ENCODE data around the gene G6PC3. TPM values are rescaled to one million over a fixed set of nuclear protein-coding genes. Genes with fewer than 3 reads are reported as not detected.

The G6PC3 gene
- total and polyA plus RNA-seq, 9 donors, result 14.4 to 56.7 (median 37.1) TPM

DNA sequence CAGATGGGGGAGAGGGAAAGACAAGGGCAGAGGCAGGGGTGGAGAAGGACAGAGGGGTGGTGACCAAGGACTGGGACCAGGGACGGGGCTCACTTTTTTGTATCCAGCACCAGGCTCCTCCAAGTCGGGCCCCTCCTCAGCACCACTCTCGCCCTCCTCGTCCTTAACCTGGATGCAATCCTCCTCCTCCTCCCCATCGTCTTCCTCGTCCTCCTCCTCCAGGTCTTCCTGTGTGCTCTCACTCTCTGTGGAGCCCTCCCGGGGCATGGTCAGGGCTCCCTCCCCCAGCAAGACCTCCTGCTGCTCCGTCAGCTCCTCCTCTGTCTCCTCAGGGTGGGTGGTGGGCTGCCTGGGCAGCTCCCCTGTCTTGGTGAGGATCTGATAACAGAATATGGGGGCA lies 16.8 kb downstream of the G6PC3 start:
- H3K27ac ChIP-seq, result peak overlapping the region in 1 of 2 donors; percentile 13
- H3K36me3 ChIP-seq, result no peaks in the 10 kb centered on the region
- H3K27me3 ChIP-seq, result no peaks in the 10 kb centered on the region
- no peak for TF ChIP-seq EP300 (IDR thresholded peaks at IDR 0.05)
- TF ChIP-seq POLR2A (IDR thresholded peaks at IDR 0.05), result no peak
- TF ChIP-seq, protein P1, sequence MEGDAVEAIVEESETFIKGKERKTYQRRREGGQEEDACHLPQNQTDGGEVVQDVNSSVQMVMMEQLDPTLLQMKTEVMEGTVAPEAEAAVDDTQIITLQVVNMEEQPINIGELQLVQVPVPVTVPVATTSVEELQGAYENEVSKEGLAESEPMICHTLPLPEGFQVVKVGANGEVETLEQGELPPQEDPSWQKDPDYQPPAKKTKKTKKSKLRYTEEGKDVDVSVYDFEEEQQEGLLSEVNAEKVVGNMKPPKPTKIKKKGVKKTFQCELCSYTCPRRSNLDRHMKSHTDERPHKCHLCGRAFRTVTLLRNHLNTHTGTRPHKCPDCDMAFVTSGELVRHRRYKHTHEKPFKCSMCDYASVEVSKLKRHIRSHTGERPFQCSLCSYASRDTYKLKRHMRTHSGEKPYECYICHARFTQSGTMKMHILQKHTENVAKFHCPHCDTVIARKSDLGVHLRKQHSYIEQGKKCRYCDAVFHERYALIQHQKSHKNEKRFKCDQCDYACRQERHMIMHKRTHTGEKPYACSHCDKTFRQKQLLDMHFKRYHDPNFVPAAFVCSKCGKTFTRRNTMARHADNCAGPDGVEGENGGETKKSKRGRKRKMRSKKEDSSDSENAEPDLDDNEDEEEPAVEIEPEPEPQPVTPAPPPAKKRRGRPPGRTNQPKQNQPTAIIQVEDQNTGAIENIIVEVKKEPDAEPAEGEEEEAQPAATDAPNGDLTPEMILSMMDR (IDR thresholded peaks at IDR 0.05), result no peak
- intact Hi-C loops (cut with DNase I), result no loop called here
- no peak overlapping the region for H3K4me3 ChIP-seq
- peaks cover 2% of the 10 kb centered on the region for H3K4me1 ChIP-seq (ENCODE audit: insufficient read depth)
- 33 to 37% (median 36%) methylated on average over 7 to 8 of the region's 8 CpGs for WGBS, 3 donors
- DNase-seq, result no peak
- no peaks in the 10 kb centered on the region for H3K9me3 ChIP-seq

DNA sequence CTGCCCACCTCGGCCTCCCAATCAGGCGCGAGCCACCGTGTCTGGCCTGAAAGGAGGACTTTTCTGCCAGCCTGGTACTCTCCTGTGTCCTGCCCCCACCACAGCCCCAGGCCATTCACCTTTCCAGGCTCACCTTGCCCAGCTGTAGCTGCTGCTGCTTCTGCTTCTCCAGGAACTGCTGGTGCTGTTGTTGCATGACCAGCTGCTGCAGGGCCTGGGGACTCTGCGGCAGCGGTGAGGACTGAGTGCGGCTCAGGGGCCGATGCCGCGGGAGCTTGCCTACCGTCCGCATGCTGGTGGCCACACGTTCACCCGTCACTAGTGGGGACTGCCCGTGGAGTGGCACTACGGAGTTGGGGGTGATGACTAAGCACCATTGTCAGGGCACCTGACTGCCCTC lies 17.7 kb downstream of the G6PC3 start:
- peaks cover 2% of the 10 kb centered on the region for H3K4me1 ChIP-seq (ENCODE audit: insufficient read depth)
- intact Hi-C loops (cut with DNase I), result no loop called here
- 91 to 96% (median 92%) methylated on average over 16 of the region's 16 CpGs for whole genome bisulfite sequencing, 3 donors
- H3K9me3 ChIP-seq, result no peaks in the 10 kb centered on the region
- DNase-seq, result no peak
- H3K36me3 ChIP-seq, result no peaks in the 10 kb centered on the region
- TF ChIP-seq POLR2A (IDR thresholded peaks at IDR 0.05), result no peak
- no peak for TF ChIP-seq EP300 (IDR thresholded peaks at IDR 0.05)
- TF ChIP-seq, protein P1 (IDR thresholded peaks at IDR 0.05), result no peak
- no peak overlapping the region for H3K27ac ChIP-seq
- no peaks in the 10 kb centered on the region for H3K27me3 ChIP-seq
- H3K4me3 ChIP-seq, result no peak overlapping the region

DNA sequence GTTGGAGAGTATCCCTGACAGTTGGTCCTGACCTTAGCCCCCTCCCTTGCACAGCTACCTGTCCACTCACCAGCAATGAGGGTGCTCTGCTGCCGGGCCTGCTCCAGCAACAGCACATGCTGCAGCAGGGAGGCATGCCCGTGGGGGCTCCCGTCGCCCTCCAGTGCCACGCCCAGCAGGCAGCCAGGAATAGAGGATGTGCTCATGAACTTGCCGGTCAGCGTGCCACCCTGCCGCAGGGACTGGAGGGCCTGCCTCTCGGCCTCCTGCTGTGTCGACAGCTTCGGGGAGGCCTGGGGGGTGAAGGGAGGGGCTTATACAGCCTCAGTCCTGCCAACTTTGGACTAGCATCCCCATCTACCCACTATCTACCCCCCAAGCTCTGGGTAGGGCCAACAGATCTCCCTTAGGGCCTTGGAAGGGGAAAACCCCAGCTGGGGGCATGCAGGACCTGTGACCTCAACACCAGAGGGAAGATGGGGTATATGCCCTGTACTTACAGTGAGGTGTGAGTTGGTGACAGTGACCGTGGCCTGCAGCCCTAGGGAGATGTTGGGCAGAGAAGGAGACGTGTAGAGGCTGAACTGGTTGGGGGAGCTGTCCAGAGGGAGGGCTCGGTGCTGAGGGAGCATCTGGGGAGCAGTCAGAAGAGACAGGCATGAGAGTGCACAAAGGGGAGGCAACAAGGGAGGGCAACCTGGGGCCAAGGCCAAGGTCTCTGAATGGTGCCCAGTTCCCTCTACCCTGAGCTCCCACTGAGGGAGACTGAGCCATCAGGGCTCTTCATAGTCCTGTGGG lies 20.9 kb downstream of the G6PC3 start:
- H3K36me3 ChIP-seq, result no peaks in the 10 kb centered on the region
- no peak for TF ChIP-seq POLR2A (IDR thresholded peaks at IDR 0.05)
- TF ChIP-seq EP300 (IDR thresholded peaks at IDR 0.05), result no peak
- TF ChIP-seq, protein P1 (IDR thresholded peaks at IDR 0.05), result no peak
- no peak overlapping the region for H3K27ac ChIP-seq
- H3K4me1 ChIP-seq (ENCODE audit: insufficient read depth), result peaks cover 11% of the 10 kb centered on the region
- no peak for DNase-seq
- WGBS, 3 donors, result 80 to 89% (median 83%) methylated on average over 13 to 14 of the region's 14 CpGs
- H3K9me3 ChIP-seq, result no peaks in the 10 kb centered on the region
- H3K27me3 ChIP-seq, result no peaks in the 10 kb centered on the region
- H3K4me3 ChIP-seq, result no peak overlapping the region
- intact Hi-C loops (cut with DNase I), result no loop called here

DNA sequence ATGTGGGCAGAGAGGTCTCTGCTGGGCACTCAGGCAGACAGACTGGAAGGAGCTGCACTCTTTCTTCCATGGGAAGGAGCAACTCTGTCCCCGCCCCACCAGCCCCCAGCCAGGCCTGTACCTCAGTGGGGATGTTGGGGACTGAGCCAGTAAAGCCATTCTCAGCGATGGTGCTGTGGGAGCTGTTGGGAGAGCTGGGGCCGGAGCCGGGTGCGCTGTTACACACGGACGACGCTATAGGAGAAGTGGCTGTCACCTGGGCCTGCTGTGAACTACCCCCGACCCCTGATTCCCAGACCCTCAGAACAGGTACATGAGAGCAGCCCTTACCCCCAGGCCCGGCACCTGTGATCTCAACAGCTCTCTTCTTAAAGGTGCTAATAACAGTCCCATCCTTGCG lies 21.5 kb downstream of the G6PC3 start:
- Histone ChIP-seq H3K36me3 (no peaks in the 10 kb centered on the region), H3K4me3 (no peak overlapping the region), H3K27me3 (no peaks in the 10 kb centered on the region), H3K27ac (no peak overlapping the region), H3K4me1 (ENCODE audit: insufficient read depth) (peaks cover 15% of the 10 kb centered on the region), H3K9me3 (no peaks in the 10 kb centered on the region)
- WGBS, 3 donors, result 89 to 93% (median 90%) methylated on average over 11 of the region's 11 CpGs
- intact Hi-C loops (cut with DNase I), result no loop called here
- DNase-seq, result no peak
- TF ChIP-seq, protein P1 (IDR thresholded peaks at IDR 0.05), result no peak
- TF ChIP-seq POLR2A (IDR thresholded peaks at IDR 0.05) (no peak), EP300 (IDR thresholded peaks at IDR 0.05) (no peak)

Measured in ovary (tissue), 9 donors.